ENCODE data around the gene MYADML2.

Gene MYADML2

GRCh38 chr17:81954131-81955057, 7.4 kb upstream of the MYADML2 start:
- TF ChIP-seq TAF1 (IDR thresholded peaks at IDR 0.05; ENCODE audit: borderline replicate concordance, insufficient read depth, low read length) (no peak), SIN3A (IDR thresholded peaks at IDR 0.05; ENCODE audit: borderline replicate concordance, insufficient read depth, low read length) (no peak), POLR2AphosphoS5 (IDR thresholded peaks at IDR 0.05; ENCODE audit: low read depth, low read length) (no peak), FOXP2 (optimal IDR thresholded peaks at IDR 0.05; ENCODE audit: borderline replicate concordance, extremely low read depth, extremely low read length, insufficient read depth) (no peak)
- TF ChIP-seq, protein P1, sequence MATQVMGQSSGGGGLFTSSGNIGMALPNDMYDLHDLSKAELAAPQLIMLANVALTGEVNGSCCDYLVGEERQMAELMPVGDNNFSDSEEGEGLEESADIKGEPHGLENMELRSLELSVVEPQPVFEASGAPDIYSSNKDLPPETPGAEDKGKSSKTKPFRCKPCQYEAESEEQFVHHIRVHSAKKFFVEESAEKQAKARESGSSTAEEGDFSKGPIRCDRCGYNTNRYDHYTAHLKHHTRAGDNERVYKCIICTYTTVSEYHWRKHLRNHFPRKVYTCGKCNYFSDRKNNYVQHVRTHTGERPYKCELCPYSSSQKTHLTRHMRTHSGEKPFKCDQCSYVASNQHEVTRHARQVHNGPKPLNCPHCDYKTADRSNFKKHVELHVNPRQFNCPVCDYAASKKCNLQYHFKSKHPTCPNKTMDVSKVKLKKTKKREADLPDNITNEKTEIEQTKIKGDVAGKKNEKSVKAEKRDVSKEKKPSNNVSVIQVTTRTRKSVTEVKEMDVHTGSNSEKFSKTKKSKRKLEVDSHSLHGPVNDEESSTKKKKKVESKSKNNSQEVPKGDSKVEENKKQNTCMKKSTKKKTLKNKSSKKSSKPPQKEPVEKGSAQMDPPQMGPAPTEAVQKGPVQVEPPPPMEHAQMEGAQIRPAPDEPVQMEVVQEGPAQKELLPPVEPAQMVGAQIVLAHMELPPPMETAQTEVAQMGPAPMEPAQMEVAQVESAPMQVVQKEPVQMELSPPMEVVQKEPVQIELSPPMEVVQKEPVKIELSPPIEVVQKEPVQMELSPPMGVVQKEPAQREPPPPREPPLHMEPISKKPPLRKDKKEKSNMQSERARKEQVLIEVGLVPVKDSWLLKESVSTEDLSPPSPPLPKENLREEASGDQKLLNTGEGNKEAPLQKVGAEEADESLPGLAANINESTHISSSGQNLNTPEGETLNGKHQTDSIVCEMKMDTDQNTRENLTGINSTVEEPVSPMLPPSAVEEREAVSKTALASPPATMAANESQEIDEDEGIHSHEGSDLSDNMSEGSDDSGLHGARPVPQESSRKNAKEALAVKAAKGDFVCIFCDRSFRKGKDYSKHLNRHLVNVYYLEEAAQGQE (IDR thresholded peaks at IDR 0.05; ENCODE audit: insufficient read depth in 1 of 2, low read depth in 2 of 2, low read length in 2 of 2): no peak

DNA sequence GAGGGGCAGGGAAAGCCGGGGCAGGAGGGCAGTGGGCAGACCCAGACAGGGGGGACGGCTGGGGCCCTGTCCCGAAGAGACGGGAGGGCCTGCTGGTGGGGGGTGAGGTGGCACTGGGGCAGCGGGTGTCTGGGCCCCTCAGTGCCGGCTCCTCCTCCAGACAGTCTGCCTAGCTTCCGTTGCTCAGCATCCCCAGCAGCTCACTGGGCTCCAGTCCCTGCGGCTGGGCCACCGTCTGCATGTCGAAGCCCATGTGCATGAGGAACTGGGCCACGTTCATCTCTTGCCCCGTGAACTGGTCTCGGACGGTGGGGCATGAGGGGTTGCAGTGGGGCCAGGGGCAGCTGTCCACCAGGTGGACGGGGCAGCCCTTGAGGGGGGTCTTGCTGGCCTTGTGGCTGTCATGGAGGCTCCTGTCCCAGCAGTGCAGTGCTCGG, 5.8 kb upstream of the MYADML2 start:
- TF ChIP-seq TAF1 (IDR thresholded peaks at IDR 0.05; ENCODE audit: borderline replicate concordance, insufficient read depth, low read length) (no peak), FOXP2 (optimal IDR thresholded peaks at IDR 0.05; ENCODE audit: borderline replicate concordance, extremely low read depth, extremely low read length, insufficient read depth) (no peak), SIN3A (IDR thresholded peaks at IDR 0.05; ENCODE audit: borderline replicate concordance, insufficient read depth, low read length) (no peak), POLR2AphosphoS5 (IDR thresholded peaks at IDR 0.05; ENCODE audit: low read depth, low read length) (no peak)
- TF ChIP-seq, protein P1 (IDR thresholded peaks at IDR 0.05; ENCODE audit: insufficient read depth in 1 of 2, low read depth in 2 of 2, low read length in 2 of 2): no peak

GRCh38 chr17:81951785-81952684, 5.0 kb upstream of the MYADML2 start:
- TF ChIP-seq SIN3A (IDR thresholded peaks at IDR 0.05; ENCODE audit: borderline replicate concordance, insufficient read depth, low read length): no peak
- no peak for TF ChIP-seq POLR2AphosphoS5 (IDR thresholded peaks at IDR 0.05; ENCODE audit: low read depth, low read length)
- TF ChIP-seq, protein P1 (IDR thresholded peaks at IDR 0.05; ENCODE audit: insufficient read depth in 1 of 2, low read depth in 2 of 2, low read length in 2 of 2): no peak
- TF ChIP-seq FOXP2 (optimal IDR thresholded peaks at IDR 0.05; ENCODE audit: borderline replicate concordance, extremely low read depth, extremely low read length, insufficient read depth): no peak
- no peak for TF ChIP-seq TAF1 (IDR thresholded peaks at IDR 0.05; ENCODE audit: borderline replicate concordance, insufficient read depth, low read length)

DNA sequence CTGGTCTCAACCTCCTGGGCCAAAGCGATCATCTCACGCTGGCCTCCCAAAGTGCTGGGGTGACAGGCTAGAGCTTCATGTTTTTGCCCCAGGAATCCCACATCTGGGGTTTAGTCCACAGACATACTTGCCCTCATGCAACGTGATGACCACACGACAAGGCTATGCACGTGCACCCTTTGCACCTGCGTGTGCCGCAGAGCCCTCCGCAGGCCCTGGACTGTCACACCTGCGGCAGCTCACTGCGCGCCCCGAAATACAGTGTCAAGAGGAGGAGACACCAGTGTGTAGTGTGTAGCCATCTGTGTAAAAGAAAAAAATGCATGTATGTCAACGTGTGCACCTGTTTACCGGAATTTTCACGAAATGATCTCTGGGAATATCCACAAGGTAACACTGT, 3.5 kb upstream of the MYADML2 start:
- TF ChIP-seq SIN3A (IDR thresholded peaks at IDR 0.05; ENCODE audit: borderline replicate concordance, insufficient read depth, low read length) (no peak), FOXP2 (optimal IDR thresholded peaks at IDR 0.05; ENCODE audit: borderline replicate concordance, extremely low read depth, extremely low read length, insufficient read depth) (no peak), POLR2AphosphoS5 (IDR thresholded peaks at IDR 0.05; ENCODE audit: low read depth, low read length) (no peak), TAF1 (IDR thresholded peaks at IDR 0.05; ENCODE audit: borderline replicate concordance, insufficient read depth, low read length) (no peak)
- TF ChIP-seq, protein P1 (IDR thresholded peaks at IDR 0.05; ENCODE audit: insufficient read depth in 1 of 2, low read depth in 2 of 2, low read length in 2 of 2): no peak

Measured in PFSK-1 (cell line).